ENCODE measurements around the gene VTCN1.

VTCN1 gene

DNA sequence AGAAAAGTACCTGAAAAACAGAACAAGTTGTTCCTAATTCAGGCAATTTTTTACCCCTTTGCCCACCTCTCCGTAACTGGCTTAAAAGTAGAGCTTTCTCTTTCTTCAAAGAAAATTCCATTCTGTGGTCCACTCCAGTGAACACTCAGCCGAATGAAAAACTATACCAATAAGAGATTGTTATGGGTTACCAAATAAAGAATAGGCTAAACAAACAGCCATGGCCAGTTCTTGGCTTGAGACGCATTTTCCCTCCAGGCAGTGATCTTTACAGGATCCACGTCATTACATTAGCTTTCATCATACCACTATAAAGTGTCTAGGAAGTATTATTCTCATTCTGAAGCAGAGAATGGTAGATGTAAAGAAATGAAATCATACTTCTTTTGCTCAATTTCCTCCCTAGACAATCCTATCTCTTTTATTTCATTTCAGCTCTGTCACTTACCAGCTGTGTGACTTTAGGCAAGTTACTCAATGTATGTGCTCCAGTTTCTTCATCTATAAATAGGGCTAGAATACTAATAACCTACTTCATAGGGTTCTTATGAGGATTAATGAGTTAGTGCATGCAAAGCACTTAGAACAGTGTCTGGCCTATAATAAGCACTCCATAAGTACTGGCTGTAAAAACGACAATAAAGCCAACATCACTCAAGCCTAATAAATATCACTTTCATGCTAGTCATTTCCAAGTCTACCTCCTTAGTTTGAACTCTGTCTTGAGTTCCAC lies 62.7 kb downstream of the VTCN1 start (continued):
- no peak for TF ChIP-seq GLI4 (tag by site-specific recombination; IDR thresholded peaks at IDR 0.05)
- TF ChIP-seq, protein P1, sequence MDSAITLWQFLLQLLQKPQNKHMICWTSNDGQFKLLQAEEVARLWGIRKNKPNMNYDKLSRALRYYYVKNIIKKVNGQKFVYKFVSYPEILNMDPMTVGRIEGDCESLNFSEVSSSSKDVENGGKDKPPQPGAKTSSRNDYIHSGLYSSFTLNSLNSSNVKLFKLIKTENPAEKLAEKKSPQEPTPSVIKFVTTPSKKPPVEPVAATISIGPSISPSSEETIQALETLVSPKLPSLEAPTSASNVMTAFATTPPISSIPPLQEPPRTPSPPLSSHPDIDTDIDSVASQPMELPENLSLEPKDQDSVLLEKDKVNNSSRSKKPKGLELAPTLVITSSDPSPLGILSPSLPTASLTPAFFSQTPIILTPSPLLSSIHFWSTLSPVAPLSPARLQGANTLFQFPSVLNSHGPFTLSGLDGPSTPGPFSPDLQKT (IDR thresholded peaks at IDR 0.05; ENCODE audit: borderline replicate concordance, low read depth, low read length), result no peak
- TF ChIP-seq PRDM1 (tag by site-specific recombination; IDR thresholded peaks at IDR 0.05), result no peak
- TF ChIP-seq, protein P2, sequence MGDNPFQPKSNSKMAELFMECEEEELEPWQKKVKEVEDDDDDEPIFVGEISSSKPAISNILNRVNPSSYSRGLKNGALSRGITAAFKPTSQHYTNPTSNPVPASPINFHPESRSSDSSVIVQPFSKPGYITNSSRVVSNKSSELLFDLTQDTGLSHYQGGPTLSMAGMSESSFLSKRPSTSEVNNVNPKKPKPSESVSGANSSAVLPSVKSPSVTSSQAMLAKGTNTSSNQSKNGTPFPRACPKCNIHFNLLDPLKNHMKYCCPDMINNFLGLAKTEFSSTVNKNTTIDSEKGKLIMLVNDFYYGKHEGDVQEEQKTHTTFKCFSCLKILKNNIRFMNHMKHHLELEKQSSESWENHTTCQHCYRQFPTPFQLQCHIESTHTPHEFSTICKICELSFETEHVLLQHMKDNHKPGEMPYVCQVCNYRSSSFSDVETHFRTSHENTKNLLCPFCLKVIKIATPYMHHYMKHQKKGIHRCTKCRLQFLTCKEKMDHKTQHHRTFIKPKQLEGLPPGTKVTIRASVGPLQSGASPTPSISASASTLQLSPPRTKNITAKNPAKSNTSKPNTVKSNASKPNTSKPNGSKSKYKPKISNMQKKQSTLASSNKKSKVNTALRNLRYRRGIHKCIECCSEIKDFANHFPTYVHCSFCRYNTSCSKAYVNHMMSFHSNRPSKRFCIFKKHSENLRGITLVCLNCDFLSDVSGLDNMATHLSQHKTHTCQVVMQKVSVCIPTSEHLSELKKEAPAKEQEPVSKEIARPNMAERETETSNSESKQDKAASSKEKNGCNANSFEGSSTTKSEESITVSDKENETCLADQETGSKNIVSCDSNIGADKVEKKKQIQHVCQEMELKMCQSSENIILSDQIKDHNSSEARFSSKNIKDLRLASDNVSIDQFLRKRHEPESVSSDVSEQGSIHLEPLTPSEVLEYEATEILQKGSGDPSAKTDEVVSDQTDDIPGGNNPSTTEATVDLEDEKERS (tag by site-specific recombination; IDR thresholded peaks at IDR 0.05), result no peak
- TF ChIP-seq REST (tag by site-specific recombination; IDR thresholded peaks at IDR 0.05), result no peak
- TF ChIP-seq ZNF629 (tag by site-specific recombination; IDR thresholded peaks at IDR 0.05), result peak; percentile 89
- TF ChIP-seq EGR2 (tag by site-specific recombination; IDR thresholded peaks at IDR 0.05; ENCODE audit: low read depth), result no peak
- TF ChIP-seq ZNF155 (tag by site-specific recombination; IDR thresholded peaks at IDR 0.05), result no peak
- TF ChIP-seq ZNF391 (tag by site-specific recombination; IDR thresholded peaks at IDR 0.05; ENCODE audit: borderline replicate concordance, low read depth), result no peak
- no peak for TF ChIP-seq ZNF747 (tag by site-specific recombination; IDR thresholded peaks at IDR 0.05)
- no peak for TF ChIP-seq ZNF664 (tag by site-specific recombination; IDR thresholded peaks at IDR 0.05)
- TF ChIP-seq ZNF223 (tag by site-specific recombination; IDR thresholded peaks at IDR 0.05), result no peak
- TF ChIP-seq ZNF623 (tag by site-specific recombination; IDR thresholded peaks at IDR 0.05), result no peak
- TF ChIP-seq ZNF354C (tag by site-specific recombination; IDR thresholded peaks at IDR 0.05; ENCODE audit: borderline replicate concordance, low read depth), result no peak
- 0 out of 2 replicates have a peak, but pooled peaks have one; percentile 60 for TF ChIP-seq ZNF2 (tag by site-specific recombination; IDR thresholded peaks at IDR 0.05)
- TF ChIP-seq, protein P3, sequence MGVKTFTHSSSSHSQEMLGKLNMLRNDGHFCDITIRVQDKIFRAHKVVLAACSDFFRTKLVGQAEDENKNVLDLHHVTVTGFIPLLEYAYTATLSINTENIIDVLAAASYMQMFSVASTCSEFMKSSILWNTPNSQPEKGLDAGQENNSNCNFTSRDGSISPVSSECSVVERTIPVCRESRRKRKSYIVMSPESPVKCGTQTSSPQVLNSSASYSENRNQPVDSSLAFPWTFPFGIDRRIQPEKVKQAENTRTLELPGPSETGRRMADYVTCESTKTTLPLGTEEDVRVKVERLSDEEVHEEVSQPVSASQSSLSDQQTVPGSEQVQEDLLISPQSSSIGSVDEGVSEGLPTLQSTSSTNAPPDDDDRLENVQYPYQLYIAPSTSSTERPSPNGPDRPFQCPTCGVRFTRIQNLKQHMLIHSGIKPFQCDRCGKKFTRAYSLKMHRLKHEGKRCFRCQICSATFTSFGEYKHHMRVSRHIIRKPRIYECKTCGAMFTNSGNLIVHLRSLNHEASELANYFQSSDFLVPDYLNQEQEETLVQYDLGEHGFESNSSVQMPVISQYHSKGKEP (tag by site-specific recombination; IDR thresholded peaks at IDR 0.05), result peak; percentile 96
- peak; percentile 53 for TF ChIP-seq ZBTB6 (tag by site-specific recombination; IDR thresholded peaks at IDR 0.05)
- TF ChIP-seq KLF9 (tag by site-specific recombination; IDR thresholded peaks at IDR 0.05; ENCODE audit: low read depth), result no peak
- no peak for TF ChIP-seq ZBTB49 (tag by site-specific recombination; IDR thresholded peaks at IDR 0.05; ENCODE audit: low read depth)
- TF ChIP-seq IKZF3 (tag by site-specific recombination; IDR thresholded peaks at IDR 0.05), result peak; percentile 48
- TF ChIP-seq ZNF558 (tag by site-specific recombination; IDR thresholded peaks at IDR 0.05), result no peak; the same call in 1 of the 2 replicates
- TF ChIP-seq, protein P4, sequence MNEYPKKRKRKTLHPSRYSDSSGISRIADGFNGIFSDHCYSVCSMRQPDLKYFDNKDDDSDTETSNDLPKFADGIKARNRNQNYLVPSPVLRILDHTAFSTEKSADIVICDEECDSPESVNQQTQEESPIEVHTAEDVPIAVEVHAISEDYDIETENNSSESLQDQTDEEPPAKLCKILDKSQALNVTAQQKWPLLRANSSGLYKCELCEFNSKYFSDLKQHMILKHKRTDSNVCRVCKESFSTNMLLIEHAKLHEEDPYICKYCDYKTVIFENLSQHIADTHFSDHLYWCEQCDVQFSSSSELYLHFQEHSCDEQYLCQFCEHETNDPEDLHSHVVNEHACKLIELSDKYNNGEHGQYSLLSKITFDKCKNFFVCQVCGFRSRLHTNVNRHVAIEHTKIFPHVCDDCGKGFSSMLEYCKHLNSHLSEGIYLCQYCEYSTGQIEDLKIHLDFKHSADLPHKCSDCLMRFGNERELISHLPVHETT (tag by site-specific recombination; IDR thresholded peaks at IDR 0.05), result no peak
- TF ChIP-seq ZNF530 (tag by site-specific recombination; IDR thresholded peaks at IDR 0.05; ENCODE audit: low read depth), result no peak
